ENCODE measurements around the gene RARB.
A peak's percentile ranks its signal among the peaks of the same experiment; 100 is the strongest.

RARB gene

GRCh38 chr3:25437953-25438352 is 9.9 kb downstream of the RARB start:
- TF ChIP-seq CTCF (conservative IDR thresholded peaks at IDR 0.05) = no peak
- TF ChIP-seq ZFX (IDR thresholded peaks at IDR 0.05) = no peak
- H3K27ac ChIP-seq = no peak overlapping the region

- no peak overlapping the region for H3K27ac ChIP-seq
- no peak for TF ChIP-seq ZFX (IDR thresholded peaks at IDR 0.05)
- TF ChIP-seq CTCF (conservative IDR thresholded peaks at IDR 0.05) = no peak
Measured at GRCh38 chr3:25438791-25439555, 10.9 kb downstream of the RARB start.

- H3K27ac ChIP-seq = no peak overlapping the region
Measured at GRCh38 chr3:25441234-25441856, 13.3 kb downstream of the RARB start.

GRCh38 chr3:25442486-25442885 is 14.4 kb downstream of the RARB start:
- TF ChIP-seq CTCF (conservative IDR thresholded peaks at IDR 0.05) = no peak
- TF ChIP-seq ZFX (IDR thresholded peaks at IDR 0.05) = no peak
- H3K27ac ChIP-seq = no peak overlapping the region

More at GRCh38 chr3:25441234-25441856, 13.3 kb downstream of the RARB start:
- TF ChIP-seq CTCF (conservative IDR thresholded peaks at IDR 0.05) = peak; percentile 86
- TF ChIP-seq ZFX (IDR thresholded peaks at IDR 0.05) = no peak

GRCh38 chr3:25444273-25444672 is 16.2 kb downstream of the RARB start:
- H3K27ac ChIP-seq = no peak overlapping the region
- TF ChIP-seq CTCF (conservative IDR thresholded peaks at IDR 0.05) (no peak), ZFX (IDR thresholded peaks at IDR 0.05) (no peak)

- TF ChIP-seq CTCF (conservative IDR thresholded peaks at IDR 0.05) (no peak), ZFX (IDR thresholded peaks at IDR 0.05) (no peak)
- no peak overlapping the region for H3K27ac ChIP-seq
Measured at GRCh38 chr3:25445731-25446130, 17.7 kb downstream of the RARB start.

GRCh38 chr3:25447285-25447684 is 19.2 kb downstream of the RARB start:
- no peak overlapping the region for H3K27ac ChIP-seq
- TF ChIP-seq ZFX (IDR thresholded peaks at IDR 0.05) (no peak), CTCF (conservative IDR thresholded peaks at IDR 0.05) (no peak)
